NT2/D1 (cell line): ENCODE measurements around the gene TRIM61.

ENCODE experiments used
- SUZ12 ChIP-seq: IDR thresholded peaks from 2 replicates; pipeline ENCODE4 v1.6.1; 2011; ENCODE audit not compliant: insufficient read length, insufficient read depth; ENCODE audit errors: extremely low read depth
- YY1 ChIP-seq: IDR thresholded peaks from 2 replicates; pipeline ENCODE4 v1.6.1; 2011; ENCODE audit not compliant: insufficient read length, insufficient read depth

DNA sequence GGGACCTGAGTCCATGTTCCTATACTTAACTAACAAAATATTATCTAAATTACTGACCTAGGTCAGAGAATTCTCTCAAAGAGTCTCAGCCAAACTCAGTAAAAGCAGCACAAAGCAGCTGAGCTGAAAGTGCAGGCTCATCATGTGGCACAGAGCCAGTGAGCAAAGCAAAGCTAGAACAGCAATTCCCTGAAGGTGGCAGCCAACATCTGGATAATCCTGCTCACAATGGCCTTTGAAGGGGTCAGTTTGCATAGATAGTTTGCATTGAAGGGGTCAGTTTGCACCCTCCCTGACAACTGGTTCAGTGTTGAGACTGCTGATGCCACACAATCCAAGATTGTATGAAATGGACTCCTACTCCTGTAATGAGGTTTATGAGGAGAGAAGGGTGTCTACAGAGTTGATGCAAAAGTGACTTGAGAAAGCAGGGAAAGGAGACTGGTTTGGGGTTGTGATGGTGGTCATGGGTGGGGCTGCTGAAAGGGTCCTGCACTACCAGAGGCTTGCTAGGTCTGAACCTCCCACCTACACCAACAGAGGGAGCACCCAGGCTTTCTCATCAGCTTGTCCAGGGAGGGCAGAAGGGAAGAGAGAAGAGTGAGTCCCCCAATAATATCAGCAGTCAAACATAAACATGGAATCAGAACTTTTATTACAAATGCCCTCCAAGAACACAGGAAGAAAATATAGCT, 39.7 kb downstream of the TRIM61 start:
- TF ChIP-seq SUZ12: no peak
- no peak for TF ChIP-seq YY1
